Ovary (tissue), 9 donors: ENCODE data around the gene NR5A1. TPM values are rescaled to one million over a fixed set of nuclear protein-coding genes. Genes with fewer than 3 reads are reported as not detected.

Experiments
- DNase-seq, 5 donors: peaks; one replicate each; pipeline ENCODE4 v3.0.0-alpha.2; 2019 to 2020
- H3K27ac ChIP-seq, 2 donors: fragments of 200-600 bp; one replicate each; pipeline versions ENCODE4 v1.5.1 to v1.8.0; 2019 to 2022
- H3K27me3 ChIP-seq: fragments of 200-600 bp; one replicate; pipeline ENCODE4 v1.8.0; 2022
- H3K36me3 ChIP-seq: fragments of 200-600 bp; sonication (generic); one replicate; pipeline ENCODE4 v1.5.1; 2019
- H3K4me1 ChIP-seq: one replicate; pipeline ENCODE4 v1.8.1; 2013; ENCODE audit warnings: mild to moderate bottlenecking, moderate library complexity; ENCODE audit not compliant: insufficient read depth
- H3K4me3 ChIP-seq: fragments of 200-600 bp; sonication (generic); one replicate; pipeline ENCODE4 v1.5.1; 2017
- H3K9me3 ChIP-seq, 2 donors: fragments of 200-600 bp in 1 of 2; sonication (generic) in 1 of 2; one replicate each; pipeline versions ENCODE4 v1.5.1 to v1.8.1; 2013 to 2019; ENCODE audit warnings: mild to moderate bottlenecking in 1 of 2, moderate library complexity in 1 of 2
- EP300 ChIP-seq: sonication (generic); formaldehyde crosslinking; IDR thresholded peaks from one replicate; pipeline ENCODE4 v1.6.1; 2017; ENCODE audit warnings: antibody characterized with exemption
- POLR2A ChIP-seq: fragments of 450-650 bp; IDR thresholded peaks from one replicate; pipeline ENCODE4 v1.6.1; 2017; ENCODE audit warnings: antibody characterized with exemption, mild to moderate bottlenecking, moderate library complexity
- WGBS, 3 donors: extraction: QIAGEN DNeasy Blood & Tissue Kit in 1 of 3; methylation state at CpG; one replicate each; pipeline versions ENCODE4 v1.1.5 to v1.1.7; 2013 to 2017; 5-methylcytosine and 5-hydroxymethylcytosine counted together
- intact Hi-C, 4 donors: fragments of 100-400 bp; cut with DNase I; formaldehyde crosslinking; loops; one replicate each; pipeline versions ENCODE4 v1.11.0 to v1.15.1; 2022 to 2023
- polyA plus RNA-seq, 2 donors: library from polyadenylated mRNA; stranded (reverse); fragments of 200-250 nt in 1 of 2; fragments of 350-450 nt in 1 of 2; fragmentation: Illumina TruSeq in 1 of 2; extraction: RNeasy Lipid Tissue Mini Kit (QIAGEN cat#74804) in 1 of 2; gene quantifications; one replicate each; pipeline ENCODE4 v1.2.3, GENCODE V29; 2013 to 2014
- total RNA-seq, 7 donors: library from RNA; depleted of rRNA in 2 of 7; stranded (reverse); fragments of >200 nt in 2 of 7; fragmentation: NEBNext Ultra II Directional in 3 of 7; extraction: Animal tissue kit (Norgen Biotek cat#: 25700) in 3 of 7; gene quantifications; one replicate each; pipeline versions ENCODE4 v1.1.0 to v1.2.4, GENCODE V29; 2016 to 2023
- TF ChIP-seq, protein P1 (sequence below), 3 donors: fragments of 450-650 bp in 2 of 3; fragments of 200-600 bp in 1 of 3; IDR thresholded peaks; one replicate each; pipeline versions ENCODE4 v1.5.1 to v1.8.0; 2016 to 2022; ENCODE audit warnings: antibody characterized with exemption in 3 of 3, mild to moderate bottlenecking in 1 of 3
- donor health status: DM: no; HTN: no; CAD: no; lungs with moderate emphysema.
- donor health status: DM: no; HTN: no; CAD: no.
- donor health status: Bipolar disorder and iron deficiency.
- donor health status: DM: yes; HTN: yes; CAD: no.
- donor health status: DM: no; HTN: no; CAD: no.
- donor health status: DM: yes; HTN: yes; CAD: no.

The NR5A1 gene
- total and polyA plus RNA-seq, 9 donors, result 14.7 to 73.6 (median 50.2) TPM

DNA sequence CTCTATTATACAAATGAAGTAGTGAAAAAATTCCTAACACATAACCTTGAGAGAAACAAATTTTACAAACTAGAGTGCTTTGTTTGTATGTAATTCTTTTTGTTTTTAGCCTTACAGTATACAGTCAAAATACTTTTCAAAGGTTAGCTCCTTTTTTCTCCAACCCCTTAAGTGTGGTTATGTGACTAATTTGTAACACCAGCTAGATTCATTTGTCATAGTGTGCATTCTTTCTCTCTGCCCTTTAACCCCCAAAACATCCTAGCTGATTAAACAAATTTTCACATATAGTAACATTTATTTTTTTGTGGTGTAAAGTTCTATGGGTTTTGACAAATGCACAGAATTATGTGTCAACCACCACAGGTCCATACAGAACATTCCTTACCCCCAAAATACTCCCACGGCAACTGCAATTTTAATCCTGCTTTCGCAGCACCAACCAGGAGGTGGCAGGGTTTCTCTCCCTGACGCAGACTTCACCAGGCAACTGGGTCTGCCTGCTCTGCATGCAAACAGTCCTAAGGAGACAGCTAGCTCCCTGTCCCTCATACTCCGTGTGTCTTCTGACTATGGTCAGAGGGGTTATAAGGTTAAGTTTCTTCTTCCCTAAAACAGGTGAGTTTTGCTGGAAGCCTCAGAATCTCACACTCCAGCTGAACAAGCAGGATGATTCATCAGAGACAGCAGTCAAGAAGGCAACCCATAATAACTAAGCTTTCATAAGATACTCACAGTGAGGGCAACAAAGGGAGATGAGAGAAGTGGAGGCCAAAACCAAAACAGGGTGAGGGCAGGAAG lies 44.5 kb upstream of the NR5A1 start:
- peak in 1 of 5 donors; percentile 31 for DNase-seq
- WGBS, 3 donors, result 6 to 25% (median 9%) methylated on average over 4 of the region's 4 CpGs
- intact Hi-C loops, result no loop called here
- H3K4me3 ChIP-seq, result no peak overlapping the region
- H3K27ac ChIP-seq, result no peak overlapping the region
- H3K27me3 ChIP-seq, result no peaks in the 10 kb centered on the region
- TF ChIP-seq, protein P1, sequence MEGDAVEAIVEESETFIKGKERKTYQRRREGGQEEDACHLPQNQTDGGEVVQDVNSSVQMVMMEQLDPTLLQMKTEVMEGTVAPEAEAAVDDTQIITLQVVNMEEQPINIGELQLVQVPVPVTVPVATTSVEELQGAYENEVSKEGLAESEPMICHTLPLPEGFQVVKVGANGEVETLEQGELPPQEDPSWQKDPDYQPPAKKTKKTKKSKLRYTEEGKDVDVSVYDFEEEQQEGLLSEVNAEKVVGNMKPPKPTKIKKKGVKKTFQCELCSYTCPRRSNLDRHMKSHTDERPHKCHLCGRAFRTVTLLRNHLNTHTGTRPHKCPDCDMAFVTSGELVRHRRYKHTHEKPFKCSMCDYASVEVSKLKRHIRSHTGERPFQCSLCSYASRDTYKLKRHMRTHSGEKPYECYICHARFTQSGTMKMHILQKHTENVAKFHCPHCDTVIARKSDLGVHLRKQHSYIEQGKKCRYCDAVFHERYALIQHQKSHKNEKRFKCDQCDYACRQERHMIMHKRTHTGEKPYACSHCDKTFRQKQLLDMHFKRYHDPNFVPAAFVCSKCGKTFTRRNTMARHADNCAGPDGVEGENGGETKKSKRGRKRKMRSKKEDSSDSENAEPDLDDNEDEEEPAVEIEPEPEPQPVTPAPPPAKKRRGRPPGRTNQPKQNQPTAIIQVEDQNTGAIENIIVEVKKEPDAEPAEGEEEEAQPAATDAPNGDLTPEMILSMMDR (IDR thresholded peaks at IDR 0.05), result no peak
- TF ChIP-seq POLR2A (no peak), EP300 (no peak)
- H3K9me3 ChIP-seq, result no peaks in the 10 kb centered on the region
- H3K36me3 ChIP-seq, result no peaks in the 10 kb centered on the region
- no peaks in the 10 kb centered on the region for H3K4me1 ChIP-seq

DNA sequence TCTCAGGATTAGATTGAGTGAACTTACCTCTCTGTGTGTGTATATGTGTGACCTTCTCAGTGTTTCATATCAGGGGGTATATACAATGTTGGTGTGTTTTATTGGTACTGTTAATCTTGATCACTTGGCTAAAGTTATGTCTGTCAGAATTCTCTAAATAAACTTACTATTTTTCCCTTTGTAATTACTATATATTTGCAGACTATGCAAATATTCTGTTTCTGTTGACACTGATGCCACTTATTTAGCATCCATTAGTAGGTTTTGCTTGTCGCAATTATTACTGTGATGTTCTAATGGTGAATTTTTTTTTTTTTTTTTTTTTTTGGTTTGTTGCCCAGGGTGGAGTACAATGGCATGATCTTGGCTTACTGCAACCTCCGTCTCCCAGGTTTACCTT lies 42.9 kb upstream of the NR5A1 start:
- no peaks in the 10 kb centered on the region for H3K36me3 ChIP-seq
- TF ChIP-seq EP300 (no peak), POLR2A (no peak)
- TF ChIP-seq, protein P1 (IDR thresholded peaks at IDR 0.05), result no peak
- no peak overlapping the region for H3K4me3 ChIP-seq
- no peaks in the 10 kb centered on the region for H3K27me3 ChIP-seq
- WGBS, 3 donors, result 90 to 96% (median 93%) methylated on average over 2 of the region's 2 CpGs
- H3K27ac ChIP-seq, result no peak overlapping the region
- DNase-seq, result no peak
- H3K9me3 ChIP-seq, result no peaks in the 10 kb centered on the region
- intact Hi-C loops, result no loop called here
- H3K4me1 ChIP-seq, result no peaks in the 10 kb centered on the region

DNA sequence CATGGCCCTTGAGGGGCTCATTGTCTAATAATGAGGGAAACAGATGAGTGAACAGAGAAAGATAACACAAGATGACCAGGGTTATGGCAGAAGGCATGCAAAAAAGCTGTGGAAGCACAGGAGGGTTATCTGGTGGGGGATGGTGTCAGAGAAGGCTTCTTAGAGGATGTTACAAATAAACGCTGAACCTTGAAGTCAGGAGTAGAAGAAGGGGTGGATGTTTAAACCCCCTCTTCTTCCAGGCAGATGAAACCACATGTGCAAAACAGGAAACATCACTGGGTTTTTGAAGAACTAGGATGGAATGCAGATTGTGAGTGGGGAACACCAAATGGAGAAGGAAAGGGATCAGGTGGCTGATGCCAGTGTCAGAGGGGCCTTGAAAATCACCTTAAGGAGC lies 41.8 kb upstream of the NR5A1 start:
- H3K4me3 ChIP-seq, result no peak overlapping the region
- no peaks in the 10 kb centered on the region for H3K4me1 ChIP-seq
- intact Hi-C loops, result no loop called here
- no peak overlapping the region for H3K27ac ChIP-seq
- WGBS, 3 donors, result 33 to 39% (median 37%) methylated on average over 1 of the region's 1 CpG
- H3K36me3 ChIP-seq, result no peaks in the 10 kb centered on the region
- no peaks in the 10 kb centered on the region for H3K9me3 ChIP-seq
- no peak for DNase-seq
- H3K27me3 ChIP-seq, result no peaks in the 10 kb centered on the region
- TF ChIP-seq EP300 (no peak), POLR2A (no peak)
- TF ChIP-seq, protein P1 (IDR thresholded peaks at IDR 0.05), result no peak

DNA sequence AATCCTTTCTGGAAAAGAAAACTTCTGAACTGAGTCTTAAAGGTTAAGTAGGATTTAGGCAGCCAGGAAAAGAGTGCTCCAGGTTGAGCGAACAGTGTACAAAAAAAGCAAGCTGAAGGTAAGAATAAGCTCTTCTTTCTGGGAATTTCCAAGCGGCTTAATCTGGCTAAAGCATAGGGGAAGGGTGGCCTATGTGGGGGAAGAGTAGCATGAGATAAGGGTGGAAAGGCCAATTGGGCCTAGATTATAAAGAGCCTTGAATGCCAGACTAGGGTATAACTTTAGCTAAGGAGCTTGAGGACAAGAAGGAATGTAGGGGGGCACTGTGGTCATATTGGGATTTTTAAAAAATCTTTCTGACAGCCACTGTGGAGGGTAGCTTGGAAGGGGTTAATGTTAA lies 37.3 kb upstream of the NR5A1 start:
- intact Hi-C loops, result no loop called here
- H3K4me3 ChIP-seq, result no peak overlapping the region
- no peak for DNase-seq
- H3K9me3 ChIP-seq, result no peaks in the 10 kb centered on the region
- H3K4me1 ChIP-seq, result no peaks in the 10 kb centered on the region
- H3K27ac ChIP-seq, result no peak overlapping the region
- TF ChIP-seq EP300 (no peak), POLR2A (no peak)
- TF ChIP-seq, protein P1 (IDR thresholded peaks at IDR 0.05), result no peak
- 96 to 97% (median 96%) methylated on average over 2 of the region's 2 CpGs for WGBS, 3 donors
- no peaks in the 10 kb centered on the region for H3K27me3 ChIP-seq
- H3K36me3 ChIP-seq, result no peaks in the 10 kb centered on the region
